NCI-H128 (cell line): Measurements from ENCODE around the gene IDH2.

Source experiments
- DNase-seq: peaks from one replicate; lab custom pipeline; 2025; ENCODE audit not compliant: unreplicated experiment; lab: John Stamatoyannopoulos, UW

IDH2 gene

DNA sequence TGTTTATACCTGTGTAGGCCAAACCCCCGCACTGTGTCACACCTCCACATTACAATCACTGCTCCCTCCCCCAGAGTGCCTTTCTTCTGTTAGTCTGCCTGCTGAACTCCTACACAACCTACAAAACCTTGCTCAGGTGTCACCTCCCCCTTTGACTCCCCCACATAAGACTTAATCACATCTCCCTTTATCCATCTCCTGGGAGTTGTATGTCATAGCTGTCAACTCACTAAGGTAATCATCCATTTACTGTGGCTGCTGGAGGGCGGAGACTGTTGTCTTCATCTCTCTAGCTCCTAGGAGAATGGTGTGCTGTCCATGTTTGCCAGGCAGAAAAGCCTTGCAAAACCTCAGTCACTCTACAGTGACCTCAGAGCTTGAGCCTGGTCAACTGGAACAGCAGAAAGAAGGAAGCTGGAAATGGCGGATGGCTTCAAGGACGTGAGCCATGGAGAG is 57.3 kb downstream of the IDH2 start:
- DNase-seq, result no peak

DNA sequence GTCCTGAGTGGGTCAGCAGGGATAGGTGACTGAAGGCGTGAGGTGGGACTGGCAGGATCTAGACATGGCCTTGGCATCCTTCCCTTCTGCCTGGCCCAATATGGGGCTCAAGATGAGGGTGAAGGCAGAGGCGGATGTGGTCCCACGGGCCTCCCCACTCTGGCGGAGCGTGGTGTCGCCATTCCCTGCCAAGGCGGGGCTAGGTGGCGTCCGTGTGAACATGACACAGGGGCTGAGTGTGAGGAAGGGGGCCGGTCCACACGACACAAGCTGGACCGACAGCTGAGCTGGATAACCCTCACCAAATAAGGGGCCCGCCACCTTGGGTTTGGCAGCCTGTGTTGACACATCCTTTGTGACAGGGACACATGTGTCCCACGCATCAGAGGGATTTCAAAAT is 58.1 kb downstream of the IDH2 start:
- DNase-seq, result no peak

DNA sequence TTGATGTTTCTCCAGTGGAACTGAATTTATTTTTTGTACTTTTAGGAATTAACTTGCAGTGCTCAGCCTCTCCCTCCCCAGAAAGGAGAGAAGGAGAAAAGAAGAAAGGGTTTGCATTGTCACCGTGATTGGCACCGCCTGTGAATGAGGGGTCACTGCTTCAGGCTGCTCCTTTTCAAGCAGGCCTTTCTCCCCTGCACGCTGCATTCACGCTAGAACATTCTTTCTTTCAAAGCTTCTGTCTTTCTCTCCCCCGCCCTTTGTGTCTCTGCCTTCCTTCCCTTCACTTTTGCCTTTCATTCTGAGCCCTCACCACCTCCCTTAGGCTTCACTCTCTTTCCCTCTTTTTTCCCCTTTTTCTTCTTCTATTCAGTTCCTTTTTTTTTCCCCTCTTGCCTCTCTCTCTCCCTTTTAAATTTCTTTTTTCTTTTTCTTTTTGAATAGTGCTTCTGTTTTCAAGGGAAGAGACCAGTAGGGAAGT is 58.7 kb downstream of the IDH2 start:
- DNase-seq, result no peak

DNA sequence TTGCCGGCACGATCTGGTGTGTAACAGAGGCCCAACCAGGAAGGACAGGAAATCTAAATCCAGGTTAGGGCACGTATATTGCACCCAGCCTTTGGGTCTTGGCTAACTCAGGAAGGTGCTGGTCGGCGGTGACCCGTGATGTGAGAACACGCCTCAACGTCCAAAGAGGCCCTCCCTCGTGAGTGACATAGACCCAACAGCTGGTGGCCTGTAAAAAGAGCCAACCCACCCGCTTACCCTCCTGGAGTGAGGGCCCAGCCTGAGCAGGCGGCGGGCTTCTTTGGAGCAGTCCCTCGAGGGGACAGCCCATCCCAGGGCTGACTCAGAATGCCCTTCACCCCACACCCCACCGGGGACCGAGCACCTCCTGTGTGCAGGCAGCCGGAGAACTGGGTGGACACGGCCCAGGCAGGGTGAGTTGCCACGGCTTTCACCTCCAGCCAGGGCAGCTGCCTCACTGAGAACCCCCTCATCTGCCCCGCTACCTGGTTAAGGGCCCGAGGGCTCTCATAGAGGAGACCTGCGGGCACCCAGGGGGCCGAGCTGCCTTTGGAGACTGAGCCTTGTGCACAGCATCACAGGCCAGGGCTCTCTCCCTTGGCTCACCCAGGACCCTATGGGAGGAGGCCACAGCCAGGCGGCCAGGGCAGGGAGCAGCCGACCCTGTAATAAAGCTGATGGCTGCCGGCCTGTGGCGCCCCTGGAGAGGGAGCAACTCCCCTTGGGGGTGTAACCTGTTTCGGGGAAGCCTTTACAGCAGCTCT is 59.3 kb downstream of the IDH2 start:
- no peak for DNase-seq

DNA sequence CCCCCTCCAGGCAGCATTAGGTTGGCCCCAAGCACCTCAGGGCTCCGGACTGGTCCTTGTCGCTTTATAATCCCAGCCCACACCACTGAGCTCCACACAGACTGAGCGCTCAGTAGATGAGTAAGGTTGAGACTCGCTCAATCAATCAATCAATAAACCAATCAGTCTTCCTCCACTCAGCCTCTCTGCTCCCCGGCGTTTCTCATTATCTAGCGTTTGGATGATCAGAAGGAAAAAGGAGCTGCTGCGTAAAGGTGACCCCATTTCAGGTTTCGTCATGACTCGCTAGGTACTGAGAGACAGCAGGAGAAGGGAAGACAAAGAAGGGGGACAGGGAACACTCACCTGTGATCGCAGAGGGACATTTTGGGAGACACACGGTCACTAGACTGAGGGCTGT is 59.9 kb downstream of the IDH2 start:
- no peak for DNase-seq

DNA sequence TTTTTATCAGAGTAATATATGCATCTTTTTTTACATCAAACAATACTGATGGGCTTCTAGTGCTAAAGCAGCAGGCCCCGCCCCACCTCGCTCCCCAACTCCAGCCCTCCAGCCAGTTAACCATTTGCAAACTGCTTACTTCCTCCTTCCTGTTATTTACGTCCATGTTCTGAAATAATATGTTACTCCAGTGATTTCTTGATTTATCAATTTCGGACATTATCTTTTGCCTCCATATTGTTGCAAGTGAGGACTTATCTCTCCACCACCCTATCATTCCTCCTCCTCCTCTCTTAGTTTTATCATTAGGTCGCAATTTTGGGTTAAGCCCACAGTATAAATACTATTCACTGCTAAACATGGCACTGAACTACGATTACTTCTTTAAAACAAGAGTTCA is 61.6 kb downstream of the IDH2 start:
- no peak for DNase-seq

DNA sequence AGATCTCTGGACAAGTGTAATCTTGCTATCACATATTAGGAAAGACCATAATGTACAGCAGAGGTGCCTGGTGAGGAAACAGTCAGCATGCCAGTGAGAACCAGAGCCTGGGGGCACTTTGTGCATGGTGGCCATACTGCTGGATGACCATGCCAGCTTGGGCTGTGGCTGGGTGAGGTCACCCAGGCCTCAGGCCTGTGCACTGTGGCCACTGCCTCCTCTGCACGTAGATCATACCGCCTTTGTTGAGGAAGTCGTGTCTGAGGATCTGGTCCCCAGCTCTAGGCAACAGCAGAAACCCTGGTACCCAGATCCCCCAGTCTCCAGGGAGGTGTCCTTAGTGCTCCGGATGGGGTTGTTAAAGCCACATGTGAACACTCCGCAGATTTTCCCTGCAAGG is 62.3 kb downstream of the IDH2 start:
- no peak for DNase-seq

DNA sequence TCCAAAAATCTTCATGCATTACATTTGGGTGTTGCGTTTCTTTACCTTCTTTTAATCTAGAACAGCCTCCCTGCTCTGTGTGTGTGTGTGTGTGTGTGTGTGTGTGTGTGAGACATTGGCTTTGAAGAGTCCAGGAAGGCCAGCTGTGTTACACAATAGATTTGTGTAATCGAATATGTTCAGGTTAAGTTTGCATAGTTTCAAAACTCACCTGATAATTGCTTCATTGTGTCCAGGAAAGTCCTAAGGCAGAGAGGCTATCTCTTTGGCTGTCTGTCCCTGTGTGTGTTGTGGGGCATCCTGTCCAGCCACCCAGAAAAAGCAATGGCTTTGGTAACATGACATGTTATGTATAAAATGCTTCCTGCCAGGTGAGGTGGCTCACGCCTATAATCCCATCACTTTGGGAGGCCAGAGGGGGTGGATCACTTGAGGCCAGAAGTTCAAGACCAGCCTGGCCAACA is 63.6 kb downstream of the IDH2 start:
- DNase-seq, result no peak

DNA sequence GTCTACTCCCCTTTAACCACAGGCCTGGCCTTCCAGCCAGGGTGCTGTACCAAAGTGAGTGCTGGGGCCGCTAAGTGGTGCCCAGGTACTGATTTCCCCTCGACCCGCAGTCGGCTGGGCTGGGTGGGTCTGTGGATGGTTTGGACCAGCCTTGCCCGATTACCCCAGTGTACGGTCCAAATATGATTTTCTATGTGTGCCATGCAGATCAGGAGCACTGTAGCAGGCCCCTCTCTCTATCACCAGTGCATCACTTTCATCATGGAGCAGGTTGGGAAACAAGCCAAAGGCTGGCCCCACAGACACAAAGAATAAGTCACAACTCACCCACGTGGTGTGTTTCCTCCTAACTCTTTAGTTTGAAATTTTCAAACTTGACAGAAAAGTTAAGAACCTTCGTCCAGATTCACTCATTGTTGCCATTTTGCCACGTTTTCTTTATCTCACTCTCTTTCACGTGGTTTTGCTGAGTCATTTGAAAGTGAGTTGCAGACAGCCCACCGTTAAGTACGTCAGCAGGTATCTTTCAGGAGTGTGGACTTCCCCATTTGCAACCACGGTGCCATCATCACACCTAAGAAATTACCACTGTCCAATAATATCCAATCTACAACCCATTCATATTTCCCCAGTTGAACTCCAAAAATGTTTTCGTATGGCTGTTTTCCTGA is 64.2 kb downstream of the IDH2 start:
- no peak for DNase-seq

DNA sequence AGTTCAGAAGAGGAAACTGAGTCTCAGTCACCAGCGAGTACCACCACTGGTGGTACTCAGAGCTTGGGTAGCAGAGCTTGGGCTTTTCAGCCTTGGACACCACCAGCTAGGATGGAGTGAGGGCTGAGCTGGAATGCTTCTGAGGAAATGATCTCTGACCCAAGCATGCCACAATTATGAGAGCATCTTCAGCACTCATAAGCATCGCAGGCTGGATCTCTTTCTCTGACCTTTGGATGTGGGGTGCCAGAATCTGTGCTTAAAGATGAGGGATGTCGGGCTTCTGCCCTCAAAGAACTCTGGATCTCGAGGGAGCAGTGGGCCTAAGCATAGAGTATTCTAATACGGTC is 64.8 kb downstream of the IDH2 start:
- DNase-seq, result no peak

DNA sequence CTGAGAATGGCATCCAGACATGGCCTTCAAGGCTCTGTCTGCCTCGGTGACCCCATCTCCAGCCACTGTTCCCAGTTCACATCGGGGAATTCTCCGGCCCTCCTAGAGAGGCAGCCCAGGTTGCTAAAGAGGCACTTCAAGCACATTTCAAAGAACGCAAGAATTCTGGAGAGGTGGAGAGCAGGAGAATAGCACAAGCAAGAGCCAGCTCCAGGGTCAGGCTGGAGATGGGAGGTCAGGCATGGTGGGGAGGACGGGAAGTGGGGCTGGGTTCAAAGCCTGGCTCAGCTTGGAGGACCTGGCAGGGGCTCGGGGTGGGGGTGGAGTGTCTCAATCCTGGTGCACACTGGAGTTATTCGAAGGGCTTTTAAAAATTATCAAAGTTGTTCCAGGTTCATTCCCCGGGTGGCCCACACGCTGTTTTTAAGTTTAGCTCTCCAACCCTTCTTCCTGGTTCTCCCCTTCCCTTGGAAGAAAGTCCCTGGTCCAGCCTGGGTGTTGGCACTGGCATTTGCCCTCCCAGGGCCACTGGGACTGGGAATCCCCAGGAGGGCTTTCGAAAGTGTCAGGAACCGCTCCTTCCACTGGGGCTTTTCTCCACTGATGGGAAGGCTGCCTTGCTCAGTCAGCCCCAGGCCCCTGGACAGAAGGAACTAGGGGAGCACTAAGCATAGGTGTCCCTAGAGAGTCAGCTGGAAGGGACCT is 65.3 kb downstream of the IDH2 start:
- DNase-seq, result no peak

DNA sequence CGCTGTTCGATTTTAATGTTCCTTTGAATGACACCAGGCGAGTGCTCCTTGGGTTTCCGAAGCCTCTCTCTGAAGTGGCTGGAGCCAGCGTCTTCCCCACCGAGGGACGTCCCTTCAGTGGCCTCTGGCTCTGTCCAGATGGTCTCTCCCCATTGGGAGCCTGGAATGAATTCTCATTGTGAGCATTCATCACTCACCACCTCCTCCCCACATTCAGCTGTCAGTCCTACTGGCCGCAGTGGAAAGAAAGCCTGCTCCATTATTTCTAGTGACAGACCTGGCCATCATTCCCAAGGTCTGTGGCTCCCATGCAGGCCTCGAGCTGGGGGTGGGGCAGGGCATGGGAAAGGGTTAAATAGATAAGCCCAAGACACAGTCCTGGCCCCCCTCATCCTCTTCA is 65.9 kb downstream of the IDH2 start:
- DNase-seq, result no peak

DNA sequence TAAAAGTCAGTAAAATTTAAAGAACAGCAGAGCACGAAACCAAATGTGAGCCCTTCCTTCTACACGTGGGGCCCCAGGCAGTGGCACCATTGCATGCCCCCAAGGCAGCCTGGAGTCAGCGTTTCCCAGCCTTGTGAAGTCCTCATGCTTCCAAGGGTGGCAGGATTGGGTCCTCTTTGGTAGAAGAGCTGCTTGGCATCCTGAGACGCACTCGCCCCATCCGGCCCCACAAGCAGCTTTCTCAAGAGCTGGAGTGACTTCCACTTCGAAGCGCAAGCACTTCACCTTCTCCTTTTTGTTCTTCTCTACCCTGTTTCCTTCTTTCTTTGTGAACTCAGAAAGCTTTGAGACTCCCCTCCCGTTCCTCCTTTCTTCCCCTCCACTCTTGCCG is 66.4 kb downstream of the IDH2 start:
- no peak for DNase-seq

DNA sequence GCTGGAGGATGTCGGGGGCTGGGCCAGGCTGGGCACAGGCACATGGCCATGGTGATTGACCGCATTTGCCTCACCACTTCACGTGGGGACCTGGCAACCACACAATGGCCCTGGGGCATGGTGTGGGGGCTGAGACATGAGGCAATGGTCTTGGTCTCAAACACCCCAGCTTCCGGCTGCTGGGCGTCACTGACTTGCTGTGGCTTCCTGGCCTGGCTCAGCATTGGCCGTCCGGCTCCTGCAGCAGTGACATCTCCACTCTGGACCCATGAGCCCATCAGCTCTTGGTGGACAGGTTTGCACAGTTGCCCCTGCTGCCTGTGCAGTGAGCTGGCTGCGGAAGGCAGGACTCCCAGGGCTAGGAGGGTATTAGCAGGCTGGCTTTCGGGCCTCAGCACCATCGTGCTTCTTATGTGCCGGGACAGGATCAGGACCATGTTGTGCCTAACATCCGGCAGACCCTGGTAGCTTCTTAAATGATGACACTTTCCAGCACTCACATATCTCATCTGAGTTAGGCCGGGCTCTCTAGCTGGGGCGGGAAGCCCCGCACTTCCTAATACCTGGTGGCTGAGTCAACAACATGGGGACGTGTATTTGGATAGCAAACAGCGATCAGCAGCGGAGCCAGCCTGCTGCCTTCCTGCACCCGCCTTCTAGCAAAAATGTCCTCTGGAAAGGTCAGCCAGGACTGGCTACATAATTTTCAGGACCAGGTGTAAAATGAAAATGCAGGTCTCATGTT is 67.0 kb downstream of the IDH2 start:
- DNase-seq, result no peak

DNA sequence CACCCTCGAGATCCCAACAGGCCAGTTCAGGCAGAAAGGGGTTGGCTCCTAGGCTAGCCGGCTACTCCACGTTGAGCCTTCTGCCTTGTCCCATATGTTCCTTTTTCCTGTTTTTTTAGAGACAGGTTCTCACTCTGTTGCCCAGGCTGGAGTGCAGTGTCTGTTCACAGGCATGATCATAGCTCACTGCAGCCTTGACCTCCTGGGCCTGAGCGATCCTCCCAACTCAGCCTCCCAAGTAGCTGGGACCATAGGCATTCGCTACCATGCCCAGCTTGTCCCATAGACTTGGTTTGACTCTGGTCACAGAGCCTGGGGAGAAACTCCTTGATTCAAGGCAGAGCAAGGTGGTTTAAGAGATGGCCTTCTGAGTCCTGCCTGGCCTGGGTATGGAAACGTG is 68.8 kb downstream of the IDH2 start:
- DNase-seq, result no peak
